ENCODE measurements around the gene SLC9A5.

- TF ChIP-seq CTCF (IDR thresholded peaks at IDR 0.05; ENCODE audit: low read depth, low read length): no peak
- TF ChIP-seq EZH2phosphoT487 (IDR thresholded peaks at IDR 0.05; ENCODE audit: low read depth): no peak
These were observed 61.8 kb downstream of the SLC9A5 start for GRCh38 chr16:67310561-67310960.
